ENCODE measurements around the gene CARD14.

CARD14 gene

DNA sequence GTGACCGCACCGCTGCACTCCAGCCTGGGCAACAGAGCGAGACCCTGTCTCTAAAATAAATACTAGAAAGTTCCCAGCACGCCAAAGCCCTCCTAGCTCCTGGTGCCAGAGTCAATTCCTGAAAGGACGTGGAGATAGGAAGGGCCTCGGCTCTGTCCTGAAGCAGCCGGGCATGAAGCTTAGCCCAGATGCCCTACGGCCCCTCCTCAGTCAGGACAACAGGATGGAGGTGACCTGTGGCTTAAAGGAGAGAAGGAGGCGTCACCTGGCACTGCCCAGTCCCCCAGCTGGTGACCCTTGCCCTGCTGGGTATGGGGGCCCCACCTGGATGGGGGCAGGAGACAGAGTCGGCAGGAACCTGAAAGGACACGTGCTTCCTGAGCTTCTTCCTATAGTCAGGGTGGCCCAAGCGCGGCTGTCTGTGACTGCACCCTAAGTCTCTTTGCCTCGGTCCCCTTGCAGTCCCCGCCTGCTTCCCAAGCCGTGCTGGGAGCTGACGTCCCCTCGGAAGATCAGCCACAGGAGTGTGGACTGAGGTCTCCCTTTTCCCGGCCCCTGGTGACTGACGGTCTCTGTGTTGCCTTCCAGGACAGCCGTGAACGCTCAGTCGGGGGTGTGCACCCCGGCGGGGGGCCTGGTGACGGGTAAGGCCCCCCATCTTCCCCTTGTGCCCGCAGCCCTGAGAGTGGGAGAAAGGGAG lies 75.9 kb downstream of the CARD14 start:
- no peak overlapping the region for H3K4me3 ChIP-seq (ENCODE audit: low read length)
- TF ChIP-seq, protein P1, sequence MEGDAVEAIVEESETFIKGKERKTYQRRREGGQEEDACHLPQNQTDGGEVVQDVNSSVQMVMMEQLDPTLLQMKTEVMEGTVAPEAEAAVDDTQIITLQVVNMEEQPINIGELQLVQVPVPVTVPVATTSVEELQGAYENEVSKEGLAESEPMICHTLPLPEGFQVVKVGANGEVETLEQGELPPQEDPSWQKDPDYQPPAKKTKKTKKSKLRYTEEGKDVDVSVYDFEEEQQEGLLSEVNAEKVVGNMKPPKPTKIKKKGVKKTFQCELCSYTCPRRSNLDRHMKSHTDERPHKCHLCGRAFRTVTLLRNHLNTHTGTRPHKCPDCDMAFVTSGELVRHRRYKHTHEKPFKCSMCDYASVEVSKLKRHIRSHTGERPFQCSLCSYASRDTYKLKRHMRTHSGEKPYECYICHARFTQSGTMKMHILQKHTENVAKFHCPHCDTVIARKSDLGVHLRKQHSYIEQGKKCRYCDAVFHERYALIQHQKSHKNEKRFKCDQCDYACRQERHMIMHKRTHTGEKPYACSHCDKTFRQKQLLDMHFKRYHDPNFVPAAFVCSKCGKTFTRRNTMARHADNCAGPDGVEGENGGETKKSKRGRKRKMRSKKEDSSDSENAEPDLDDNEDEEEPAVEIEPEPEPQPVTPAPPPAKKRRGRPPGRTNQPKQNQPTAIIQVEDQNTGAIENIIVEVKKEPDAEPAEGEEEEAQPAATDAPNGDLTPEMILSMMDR (IDR thresholded peaks at IDR 0.05; ENCODE audit: insufficient read depth, low read depth, low read length, missing control alignments): no peak
- no peak for DNase-seq (ENCODE audit: low read depth)

DNA sequence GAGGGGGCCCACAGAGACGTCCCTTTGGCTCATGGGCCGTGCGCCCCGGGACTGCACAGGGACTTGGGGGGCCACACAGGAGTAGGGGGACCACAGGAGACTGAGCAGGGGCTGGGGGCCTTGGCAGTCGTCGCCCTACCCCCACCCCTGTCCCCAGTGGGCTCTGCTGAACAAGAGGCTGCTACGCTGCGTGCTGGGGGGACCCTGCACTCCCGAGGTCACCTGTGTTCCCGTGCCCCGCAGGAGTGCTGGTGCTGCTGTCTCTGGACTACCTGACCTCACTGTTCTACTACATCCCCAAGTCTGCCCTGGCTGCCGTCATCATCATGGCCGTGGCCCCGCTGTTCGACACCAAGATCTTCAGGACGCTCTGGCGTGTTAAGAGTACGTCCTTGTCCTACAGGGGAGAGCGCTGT lies 76.4 kb downstream of the CARD14 start:
- TF ChIP-seq, protein P1 (IDR thresholded peaks at IDR 0.05; ENCODE audit: insufficient read depth, low read depth, low read length, missing control alignments): no peak
- H3K4me3 ChIP-seq (ENCODE audit: low read length): no peak overlapping the region
- no peak for DNase-seq (ENCODE audit: low read depth)

DNA sequence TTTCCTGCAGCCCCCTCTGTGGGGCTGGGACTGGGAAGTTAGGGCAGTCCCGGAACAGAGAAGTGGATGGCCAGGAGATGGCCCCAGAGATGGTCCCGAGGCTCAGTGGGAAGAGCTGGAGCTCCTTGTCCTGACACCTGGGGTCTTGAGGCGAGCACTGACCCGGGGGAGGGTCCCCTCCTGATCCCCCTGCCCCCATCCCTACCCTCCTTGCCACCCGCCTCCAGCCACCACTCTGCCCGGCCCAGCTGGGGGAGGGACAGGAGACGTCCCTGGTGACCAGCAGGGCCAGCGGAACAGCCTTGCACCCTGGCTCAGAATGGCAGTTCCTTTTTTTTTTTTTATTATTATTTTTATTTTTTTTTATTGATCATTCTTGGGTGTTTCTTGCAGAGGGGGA lies 76.9 kb downstream of the CARD14 start:
- no peak overlapping the region for H3K4me3 ChIP-seq (ENCODE audit: low read length)
- TF ChIP-seq, protein P1 (IDR thresholded peaks at IDR 0.05; ENCODE audit: insufficient read depth, low read depth, low read length, missing control alignments): no peak
- DNase-seq (ENCODE audit: low read depth): no peak

DNA sequence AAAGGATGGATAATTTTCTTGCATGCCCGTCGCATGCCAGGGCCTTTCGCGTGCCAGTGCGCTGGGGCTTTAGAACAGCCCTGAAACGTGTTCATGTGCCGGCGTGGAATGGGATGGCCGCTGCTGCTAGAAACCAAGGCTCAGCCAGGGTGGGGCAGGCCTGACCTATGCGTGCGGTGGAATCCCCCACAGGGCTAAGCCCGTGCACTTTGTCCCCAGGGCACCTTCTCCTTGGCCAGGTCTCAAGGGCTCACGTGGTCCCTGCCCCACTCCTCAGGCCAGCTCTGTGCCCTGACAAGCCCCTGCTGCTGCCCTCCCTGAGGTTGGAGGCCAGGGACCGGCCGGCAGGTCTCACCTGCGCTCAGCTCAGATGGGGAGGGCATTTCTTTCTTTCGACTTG lies 77.7 kb downstream of the CARD14 start:
- TF ChIP-seq, protein P1 (IDR thresholded peaks at IDR 0.05; ENCODE audit: insufficient read depth, low read depth, low read length, missing control alignments): no peak
- no peak overlapping the region for H3K4me3 ChIP-seq (ENCODE audit: low read length)
- no peak for DNase-seq (ENCODE audit: low read depth)

DNA sequence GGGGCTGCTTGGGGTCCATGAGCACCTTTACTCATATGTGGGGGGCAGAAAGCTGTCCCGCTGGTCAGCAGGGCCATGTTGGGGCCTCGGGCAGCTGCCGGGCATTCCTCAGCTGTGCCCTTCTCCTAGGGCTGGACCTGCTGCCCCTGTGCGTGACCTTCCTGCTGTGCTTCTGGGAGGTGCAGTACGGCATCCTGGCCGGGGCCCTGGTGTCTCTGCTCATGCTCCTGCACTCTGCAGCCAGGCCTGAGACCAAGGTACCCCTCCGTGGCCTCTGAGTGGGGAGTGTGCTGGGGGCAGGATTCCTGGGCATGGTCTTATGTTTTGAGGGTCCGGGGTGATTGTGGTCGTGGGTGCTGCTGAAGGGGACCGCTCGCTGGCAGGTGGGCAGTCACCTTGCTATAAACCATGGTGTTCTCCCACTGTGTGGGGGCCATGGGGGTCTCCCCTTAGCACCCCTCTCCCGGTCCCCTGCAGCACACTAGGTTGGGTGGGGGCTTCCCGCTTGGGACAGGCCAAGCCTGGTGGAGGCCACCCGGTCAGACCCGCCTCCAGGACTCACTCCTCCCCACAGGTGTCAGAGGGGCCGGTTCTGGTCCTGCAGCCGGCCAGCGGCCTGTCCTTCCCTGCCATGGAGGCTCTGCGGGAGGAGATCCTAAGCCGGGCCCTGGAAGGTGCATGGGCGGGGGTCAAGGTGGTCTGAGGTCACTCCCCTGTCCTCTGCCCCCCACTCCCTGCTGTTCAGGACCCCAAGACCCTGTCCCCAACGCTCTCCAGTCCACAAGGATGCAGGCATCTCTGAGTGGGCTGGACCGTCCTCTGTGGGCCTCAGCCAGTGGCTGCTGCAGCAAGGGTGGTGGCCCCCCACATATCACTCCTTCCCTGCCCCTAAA lies 78.4 kb downstream of the CARD14 start:
- no peak overlapping the region for H3K4me3 ChIP-seq (ENCODE audit: low read length)
- no peak for DNase-seq (ENCODE audit: low read depth)

DNA sequence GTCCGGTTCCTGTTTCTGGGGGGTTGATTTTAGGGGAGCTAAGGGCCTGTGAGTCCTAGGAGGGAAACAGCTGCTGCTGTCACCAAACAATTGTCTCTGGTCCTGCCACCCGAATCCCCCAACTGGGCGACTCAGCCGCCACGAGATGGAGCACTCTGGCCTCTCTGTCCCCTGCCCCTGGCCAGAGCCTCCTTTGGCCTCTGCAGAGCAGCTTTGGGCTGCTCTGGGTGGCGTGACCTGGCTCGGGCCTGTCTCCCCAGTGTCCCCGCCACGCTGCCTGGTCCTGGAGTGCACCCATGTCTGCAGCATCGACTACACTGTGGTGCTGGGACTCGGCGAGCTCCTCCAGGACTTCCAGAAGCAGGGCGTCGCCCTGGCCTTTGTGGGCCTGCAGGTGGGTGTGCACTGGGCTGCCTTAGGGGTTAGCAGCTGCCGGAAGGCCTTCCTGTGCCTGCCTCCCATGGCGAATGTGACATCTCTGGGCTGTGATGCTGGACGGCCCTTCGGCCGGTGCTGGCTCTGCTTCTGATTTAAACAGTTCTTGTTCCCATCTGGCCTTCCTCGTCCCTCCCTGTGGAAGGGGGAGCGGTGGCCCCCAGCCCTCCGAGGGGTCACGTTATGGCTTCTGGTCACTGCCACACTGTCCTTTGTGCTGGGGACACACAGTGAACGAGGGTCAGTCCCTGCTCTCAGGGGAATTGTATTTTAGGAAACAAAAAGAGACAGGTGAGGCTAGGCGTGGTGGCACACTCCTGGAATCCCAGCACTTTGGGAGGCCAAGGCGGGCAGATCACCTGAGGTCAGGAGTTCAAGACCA lies 79.3 kb downstream of the CARD14 start:
- TF ChIP-seq, protein P1 (IDR thresholded peaks at IDR 0.05; ENCODE audit: insufficient read depth, low read depth, low read length, missing control alignments): no peak

More for the DNA sequence above, 78.4 kb downstream of the CARD14 start:
- TF ChIP-seq, protein P1 (IDR thresholded peaks at IDR 0.05; ENCODE audit: insufficient read depth, low read depth, low read length, missing control alignments): no peak

More for the DNA sequence above, 79.3 kb downstream of the CARD14 start:
- no peak for DNase-seq (ENCODE audit: low read depth)
- no peak overlapping the region for H3K4me3 ChIP-seq (ENCODE audit: low read length)
